A549 (cell line): ENCODE results near the gene EBNA1BP2. TPM values are rescaled to one million over a fixed set of nuclear protein-coding genes. Genes with fewer than 3 reads are reported as not detected.

ENCODE experiments used
- polyA plus RNA-seq, 4 experiments: library from polyadenylated mRNA; depleted of rRNA in 3 of 4; stranded (reverse); fragments of >200 nt; fragmentation: RNase III in 1 of 4; extraction: RNeasy Plus Mini Kit Qiagen cat#74134 plus additional on column Dnase treatment in 1 of 4; gene quantifications; 2 replicates in 3 of 4; 3 replicates in 1 of 4; pipeline ENCODE4 v1.2.3, GENCODE V29; 2011 to 2017
- small RNA-seq, 6 experiments: library from RNA; depleted of rRNA; stranded (forward); fragments of <200 nt; gene quantifications; one replicate each; pipeline ENCODE3, GENCODE V24; 2012

EBNA1BP2 gene
- polyA plus RNA-seq, 2 of the 4 experiments (the other 2 are of a cell fraction): 109 to 151 TPM

Small RNA genes within 50 kb of the gene (small RNA-seq; reads per million reads assigned to genes)
- 0 reads per million in 6 experiments for gene RNA5SP46

Other genes with a start within 250 kb of the EBNA1BP2 start
- 106 and 107 TPM in 2 replicates for gene SLC2A1, start 213.4 kb downstream of the EBNA1BP2 start, polyA plus RNA-seq (2011; rRNA removed)
- 103 to 137 TPM (median 124 TPM) in 3 replicates for gene SLC2A1, start 213.4 kb downstream of the EBNA1BP2 start, polyA plus RNA-seq (2017; fragmentation: RNase III; extraction: RNeasy Plus Mini Kit Qiagen cat#74134 plus additional on column Dnase treatment)
- gene CFAP57, start within 50 bp of the EBNA1BP2 start, polyA plus RNA-seq (2011; rRNA removed): 0.80 and 1.3 TPM in 2 replicates
- gene CFAP57, start within 50 bp of the EBNA1BP2 start, polyA plus RNA-seq (2017; fragmentation: RNase III; extraction: RNeasy Plus Mini Kit Qiagen cat#74134 plus additional on column Dnase treatment): 0.54 to 0.73 TPM (median 0.62 TPM) in 3 replicates
- gene TMEM125, start 97.7 kb upstream of the EBNA1BP2 start, polyA plus RNA-seq (2011; rRNA removed): not detected in 2 replicates
- not detected in 3 replicates for gene TMEM125, start 97.7 kb upstream of the EBNA1BP2 start, polyA plus RNA-seq (2017; fragmentation: RNase III; extraction: RNeasy Plus Mini Kit Qiagen cat#74134 plus additional on column Dnase treatment)
- not detected in 2 replicates for gene C1orf210, start 113.3 kb upstream of the EBNA1BP2 start, polyA plus RNA-seq (2011; rRNA removed)
- gene C1orf210, start 113.3 kb upstream of the EBNA1BP2 start, polyA plus RNA-seq (2017; fragmentation: RNase III; extraction: RNeasy Plus Mini Kit Qiagen cat#74134 plus additional on column Dnase treatment): not detected in 3 replicates
- gene TIE1, start 128.7 kb upstream of the EBNA1BP2 start, polyA plus RNA-seq (2011; rRNA removed): not detected in 2 replicates
- gene TIE1, start 128.7 kb upstream of the EBNA1BP2 start, polyA plus RNA-seq (2017; fragmentation: RNase III; extraction: RNeasy Plus Mini Kit Qiagen cat#74134 plus additional on column Dnase treatment): not detected in 3 replicates
- gene MPL, start 165.5 kb upstream of the EBNA1BP2 start, polyA plus RNA-seq (2011; rRNA removed): not detected in 2 replicates
- not detected in 3 replicates for gene MPL, start 165.5 kb upstream of the EBNA1BP2 start, polyA plus RNA-seq (2017; fragmentation: RNase III; extraction: RNeasy Plus Mini Kit Qiagen cat#74134 plus additional on column Dnase treatment)
- 73.8 and 91.5 TPM in 2 replicates for gene CDC20, start 186.7 kb upstream of the EBNA1BP2 start, polyA plus RNA-seq (2011; rRNA removed)
- gene CDC20, start 186.7 kb upstream of the EBNA1BP2 start, polyA plus RNA-seq (2017; fragmentation: RNase III; extraction: RNeasy Plus Mini Kit Qiagen cat#74134 plus additional on column Dnase treatment): 106 to 141 TPM (median 116 TPM) in 3 replicates
- gene ELOVL1, start 195.7 kb upstream of the EBNA1BP2 start, polyA plus RNA-seq (2011; rRNA removed): 124 and 147 TPM in 2 replicates
- 96.6 to 105 TPM (median 104 TPM) in 3 replicates for gene ELOVL1, start 195.7 kb upstream of the EBNA1BP2 start, polyA plus RNA-seq (2017; fragmentation: RNase III; extraction: RNeasy Plus Mini Kit Qiagen cat#74134 plus additional on column Dnase treatment)
- 33.9 and 40.4 TPM in 2 replicates for gene MED8, start 217.5 kb upstream of the EBNA1BP2 start, polyA plus RNA-seq (2011; rRNA removed)
- gene MED8, start 217.5 kb upstream of the EBNA1BP2 start, polyA plus RNA-seq (2017; fragmentation: RNase III; extraction: RNeasy Plus Mini Kit Qiagen cat#74134 plus additional on column Dnase treatment): 21.8 to 26.0 TPM (median 23.4 TPM) in 3 replicates
- 6.5 and 10.4 TPM in 2 replicates for gene SZT2, start 217.6 kb upstream of the EBNA1BP2 start, polyA plus RNA-seq (2011; rRNA removed)
- gene SZT2, start 217.6 kb upstream of the EBNA1BP2 start, polyA plus RNA-seq (2017; fragmentation: RNase III; extraction: RNeasy Plus Mini Kit Qiagen cat#74134 plus additional on column Dnase treatment): 6.1 to 7.4 TPM (median 7.3 TPM) in 3 replicates